ENCODE measurements around the gene LASP1. TPM values are rescaled to one million over a fixed set of nuclear protein-coding genes. Genes with fewer than 3 reads are reported as not detected.

The LASP1 gene
- total and polyA plus RNA-seq, 2 donors (not counting 3 experiments of a cell fraction or from before 2014, with no cell fraction given), result 214 to 242 TPM

DNA sequence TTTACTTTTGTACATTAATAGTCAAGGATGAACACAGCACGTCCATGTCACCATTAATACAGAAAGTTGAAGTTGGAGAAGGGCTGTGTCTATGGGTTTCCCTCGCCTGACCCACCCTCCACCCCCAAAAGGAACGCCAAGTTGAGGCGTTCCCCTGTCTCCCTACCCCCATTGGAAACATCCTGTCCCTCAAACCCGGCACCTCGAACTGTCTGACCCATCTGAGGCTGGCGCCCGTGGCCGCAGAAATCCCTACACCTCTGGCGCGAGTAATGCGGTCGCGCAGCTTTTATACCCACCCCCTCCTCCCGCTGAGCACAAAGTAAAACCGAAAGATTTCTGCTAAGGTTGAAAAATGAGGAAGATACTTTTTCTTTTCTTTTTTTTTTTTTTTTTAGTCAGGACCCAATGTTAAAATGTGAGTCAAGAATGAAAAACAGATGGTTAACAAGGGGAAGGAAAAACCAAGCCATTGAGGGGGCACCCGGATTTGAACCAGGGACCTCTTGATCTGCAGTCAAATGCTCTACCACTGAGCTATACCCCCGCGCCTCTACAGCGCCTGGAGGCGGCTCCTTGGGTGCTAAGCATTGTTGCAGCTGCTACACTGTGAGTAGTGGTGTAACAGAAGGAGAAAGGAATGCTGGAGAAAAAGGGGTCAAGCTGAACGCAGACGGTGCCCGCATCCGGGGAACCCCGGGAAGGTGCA lies 887 bp upstream of the LASP1 start:
- H3K79me2 ChIP-seq (ENCODE audit: control insufficient read depth, insufficient read depth, low read length), result peaks cover 39% of the 10 kb centered on the region
- H3K9me3 ChIP-seq (replicated peaks; ENCODE audit: control insufficient read depth, insufficient read depth, low read length), result no peaks in the 10 kb centered on the region
- no peak overlapping the region for H3K9ac ChIP-seq (replicated peaks; ENCODE audit: extremely low read depth, insufficient read depth, low read length)
- H3K27ac ChIP-seq (ENCODE audit: insufficient read depth, low read depth, low read length), result peak overlapping the region; percentile 24
- peak; percentile 76 for FAIRE-seq
- intact Hi-C loops (cut with micrococcal nuclease), result loop anchor here (1.0 to 5.0 kb wide), 5 partner anchors 16 to 167 kb away; partner anchors contain the start of genes FBXO47, PIP4K2B and RPL23
- H3K4me3 ChIP-seq (replicated peaks in 1 of 3; ENCODE audit: insufficient read depth in 1 of 3, low read depth in 1 of 3, low read length in 3 of 3), result peak overlapping the region; percentile 74 to 93 (median 84)
- H3K27me3 ChIP-seq (ENCODE audit: control insufficient read depth in 2 of 2, insufficient read depth in 2 of 2, low read length in 2 of 2), result no peaks in the 10 kb centered on the region
- peaks cover 6% of the 10 kb centered on the region for H4K20me1 ChIP-seq (replicated peaks; ENCODE audit: control insufficient read depth, extremely low read depth, insufficient read depth, low read length)
- TF ChIP-seq JUN (IDR thresholded peaks at IDR 0.05; ENCODE audit: borderline replicate concordance, insufficient read depth, insufficient read length, low read depth), result no peak
- TF ChIP-seq POLR2A (IDR thresholded peaks at IDR 0.05; ENCODE audit: low read depth, low read length), result no peak
- TF ChIP-seq, protein P1, sequence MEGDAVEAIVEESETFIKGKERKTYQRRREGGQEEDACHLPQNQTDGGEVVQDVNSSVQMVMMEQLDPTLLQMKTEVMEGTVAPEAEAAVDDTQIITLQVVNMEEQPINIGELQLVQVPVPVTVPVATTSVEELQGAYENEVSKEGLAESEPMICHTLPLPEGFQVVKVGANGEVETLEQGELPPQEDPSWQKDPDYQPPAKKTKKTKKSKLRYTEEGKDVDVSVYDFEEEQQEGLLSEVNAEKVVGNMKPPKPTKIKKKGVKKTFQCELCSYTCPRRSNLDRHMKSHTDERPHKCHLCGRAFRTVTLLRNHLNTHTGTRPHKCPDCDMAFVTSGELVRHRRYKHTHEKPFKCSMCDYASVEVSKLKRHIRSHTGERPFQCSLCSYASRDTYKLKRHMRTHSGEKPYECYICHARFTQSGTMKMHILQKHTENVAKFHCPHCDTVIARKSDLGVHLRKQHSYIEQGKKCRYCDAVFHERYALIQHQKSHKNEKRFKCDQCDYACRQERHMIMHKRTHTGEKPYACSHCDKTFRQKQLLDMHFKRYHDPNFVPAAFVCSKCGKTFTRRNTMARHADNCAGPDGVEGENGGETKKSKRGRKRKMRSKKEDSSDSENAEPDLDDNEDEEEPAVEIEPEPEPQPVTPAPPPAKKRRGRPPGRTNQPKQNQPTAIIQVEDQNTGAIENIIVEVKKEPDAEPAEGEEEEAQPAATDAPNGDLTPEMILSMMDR (IDR thresholded peaks at IDR 0.05; ENCODE audit: extremely low read depth in 1 of 2, insufficient read depth in 1 of 2, low read depth in 1 of 2, low read length in 2 of 2), result peak in 1 of 2 donors; percentile 17
- H3K36me3 ChIP-seq (ENCODE audit: control insufficient read depth in 2 of 2, extremely low read depth in 1 of 2, insufficient read depth in 2 of 2, low read length in 2 of 2), result peaks cover 0 to 3% of the 10 kb centered on the region in 2 experiments
- ChIA-PET CTCF (interaction anchor here (0.6 to 4.7 kb wide), 18 partner anchors 10 to 306 kb away, joined by 3 to 37 read pairs (median 4); partner anchors contain the start of genes FBXO47, LASP1NB, MLLT6 and PSMB3), POLR2A (interaction anchor here (0.8 to 3.7 kb wide), 8 partner anchors 11 to 331 kb away, joined by 3 to 28 read pairs (median 8); partner anchors contain the start of gene RPL23)
- H3K9me1 ChIP-seq (replicated peaks; ENCODE audit: control insufficient read depth, extremely low read depth, insufficient read depth, low read length), result no peaks in the 10 kb centered on the region
- peak overlapping the region; percentile 77 for H2AFZ ChIP-seq (ENCODE audit: low read depth, low read length)
- peak; percentile 88 for DNase-seq (ENCODE audit: low read depth, low spot score)
- BruUV-seq (replicated peaks), result no TSS peak
- H3K4me2 ChIP-seq (ENCODE audit: insufficient read depth, low read length), result peak overlapping the region; percentile 72
- dilution Hi-C loops (cut with MboI; ENCODE audit: extremely low pct_ligation_motif_present, low sequenced_read_pairs), result no loop called here
- H3K4me1 ChIP-seq (ENCODE audit: control insufficient read depth, extremely low read depth, insufficient read depth, low read length), result peaks cover 38% of the 10 kb centered on the region
